Body of pancreas (tissue), 4 donors: Measurements from ENCODE around the gene XBP1.

Source experiments
- CTCF ChIP-seq, 7 experiments: fragments of 450-650 bp in 4 of 7; fragments of 200-600 bp in 3 of 7; sonication (generic) in 3 of 7; IDR thresholded peaks; one replicate each; pipeline ENCODE4 v1.5.1; 2016 to 2019; ENCODE audit warnings: antibody characterized with exemption in 7 of 7
- POLR2A ChIP-seq, 3 donors: fragments of 450-650 bp; IDR thresholded peaks; one replicate each; pipeline ENCODE4 v1.6.1; 2016; ENCODE audit warnings: antibody characterized with exemption in 3 of 3, mild to moderate bottlenecking in 2 of 3

GRCh38 chr22:28820885-28821284, 20.5 kb upstream of the XBP1 start:
- TF ChIP-seq CTCF (IDR thresholded peaks at IDR 0.05) = no peak
- TF ChIP-seq POLR2A (IDR thresholded peaks at IDR 0.05) = no peak
